GM10266 (cell line): ENCODE results near the gene RBBP5.

Experiments used
- DNase-seq: peaks from one replicate; pipeline ENCODE4 v3.0.0; 2012; ENCODE audit errors: extremely low spot score
- CTCF ChIP-seq: IDR thresholded peaks from 2 replicates; pipeline ENCODE4 v1.5.1; 2012; ENCODE audit warnings: mild to moderate bottlenecking, low read depth; ENCODE audit not compliant: control insufficient read depth, insufficient read depth; ENCODE audit errors: missing control alignments

Gene RBBP5

GRCh38 chr1:205068457-205069040 lies 53.2 kb downstream of the RBBP5 start:
- no peak for TF ChIP-seq CTCF
- DNase-seq: no peak

GRCh38 chr1:205068001-205068400 lies 53.8 kb downstream of the RBBP5 start:
- DNase-seq: no peak
- no peak for TF ChIP-seq CTCF

- TF ChIP-seq CTCF: no peak
- DNase-seq: no peak
These were observed 54.7 kb downstream of the RBBP5 start for GRCh38 chr1:205067031-205067430.

GRCh38 chr1:205066141-205066818 lies 55.5 kb downstream of the RBBP5 start:
- no peak for TF ChIP-seq CTCF
- no peak for DNase-seq

GRCh38 chr1:205065666-205066065 lies 56.1 kb downstream of the RBBP5 start:
- no peak for DNase-seq
- TF ChIP-seq CTCF: no peak

GRCh38 chr1:205064741-205065316 lies 56.9 kb downstream of the RBBP5 start:
- no peak for DNase-seq
- no peak for TF ChIP-seq CTCF

GRCh38 chr1:205064301-205064700 lies 57.5 kb downstream of the RBBP5 start:
- no peak for DNase-seq
- TF ChIP-seq CTCF: no peak
